GM19035 (cell line): ENCODE results near the gene JHY.

Experiments used
- ATAC-seq: cut with Tn5 transposase; IDR thresholded peaks from one replicate; pipeline ENCODE4 v1.9.1; 2021; ENCODE audit not compliant: unreplicated experiment

JHY gene

DNA sequence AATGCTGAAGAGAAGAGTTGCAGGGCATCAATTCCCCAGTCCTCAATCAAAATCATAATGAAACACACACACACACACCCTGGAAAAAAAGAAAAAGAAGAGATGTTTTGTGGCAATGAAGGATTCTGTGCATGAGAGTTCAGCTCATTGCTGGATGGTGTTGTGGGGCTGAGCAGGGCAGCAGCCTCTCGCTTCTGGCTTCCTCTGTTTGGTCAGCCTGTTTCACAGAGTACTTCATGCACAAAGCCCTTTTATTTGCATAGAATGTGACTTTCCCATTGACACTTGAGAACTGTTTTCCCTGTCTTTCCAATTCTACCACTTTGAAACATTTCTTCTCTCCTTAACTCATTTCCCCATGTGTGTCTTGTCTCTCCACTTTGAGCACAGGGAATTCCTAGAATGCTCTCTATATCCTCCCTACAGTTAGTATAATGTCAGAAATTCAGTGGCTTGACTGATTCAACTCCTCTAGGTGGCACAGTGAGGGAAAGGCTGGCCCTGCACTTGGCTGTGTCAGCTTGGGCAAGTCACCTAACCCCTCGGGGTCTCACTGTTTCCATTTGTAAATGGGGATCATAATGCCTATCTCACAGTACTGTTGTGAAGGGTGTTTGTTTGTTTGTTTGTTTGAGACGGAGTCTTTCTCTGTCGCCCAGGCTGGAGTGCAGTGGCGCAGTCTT lies 124.4 kb downstream of the JHY start:
- ATAC-seq: no peak
